ENCODE data around the gene BARD1.

DNA sequence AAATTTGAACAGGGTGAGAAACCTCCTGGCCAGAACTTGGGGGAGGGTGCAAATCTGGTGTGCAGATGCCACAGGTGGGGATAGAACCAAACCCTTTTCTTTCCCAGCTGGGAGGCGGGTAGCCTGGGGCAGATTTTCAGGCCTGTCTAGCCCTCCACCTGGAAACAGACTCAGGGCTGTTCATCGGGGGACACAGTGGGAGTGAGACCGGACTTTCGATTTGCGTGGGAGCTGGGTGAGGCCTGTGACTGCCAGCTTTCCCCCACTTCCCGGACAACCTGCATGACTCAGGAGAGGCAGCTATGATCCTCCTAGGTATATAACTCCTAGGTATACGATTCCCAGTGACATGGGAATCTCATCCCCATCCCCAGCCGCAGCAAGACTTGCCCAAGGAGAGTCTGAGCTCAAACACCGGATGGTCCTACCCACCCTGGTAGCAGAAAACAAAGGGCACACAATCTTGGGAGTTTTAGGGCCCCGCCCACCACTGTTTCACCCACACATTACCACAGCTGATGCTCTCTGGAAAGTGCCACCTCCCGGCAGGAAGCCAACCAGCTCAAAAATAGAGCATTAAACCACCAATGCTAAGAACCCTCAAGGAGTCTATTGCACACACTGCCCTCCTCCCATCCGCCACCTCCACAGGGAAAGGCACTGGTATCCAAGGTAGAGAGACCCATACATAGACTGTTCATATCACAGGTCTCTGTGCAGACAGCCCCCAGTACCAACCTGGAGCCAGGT, 92.5 kb downstream of the BARD1 start:
- TF ChIP-seq, protein P1, sequence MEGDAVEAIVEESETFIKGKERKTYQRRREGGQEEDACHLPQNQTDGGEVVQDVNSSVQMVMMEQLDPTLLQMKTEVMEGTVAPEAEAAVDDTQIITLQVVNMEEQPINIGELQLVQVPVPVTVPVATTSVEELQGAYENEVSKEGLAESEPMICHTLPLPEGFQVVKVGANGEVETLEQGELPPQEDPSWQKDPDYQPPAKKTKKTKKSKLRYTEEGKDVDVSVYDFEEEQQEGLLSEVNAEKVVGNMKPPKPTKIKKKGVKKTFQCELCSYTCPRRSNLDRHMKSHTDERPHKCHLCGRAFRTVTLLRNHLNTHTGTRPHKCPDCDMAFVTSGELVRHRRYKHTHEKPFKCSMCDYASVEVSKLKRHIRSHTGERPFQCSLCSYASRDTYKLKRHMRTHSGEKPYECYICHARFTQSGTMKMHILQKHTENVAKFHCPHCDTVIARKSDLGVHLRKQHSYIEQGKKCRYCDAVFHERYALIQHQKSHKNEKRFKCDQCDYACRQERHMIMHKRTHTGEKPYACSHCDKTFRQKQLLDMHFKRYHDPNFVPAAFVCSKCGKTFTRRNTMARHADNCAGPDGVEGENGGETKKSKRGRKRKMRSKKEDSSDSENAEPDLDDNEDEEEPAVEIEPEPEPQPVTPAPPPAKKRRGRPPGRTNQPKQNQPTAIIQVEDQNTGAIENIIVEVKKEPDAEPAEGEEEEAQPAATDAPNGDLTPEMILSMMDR (conservative IDR thresholded peaks at IDR 0.05; ENCODE audit: low read depth, low read length) = no peak
- no peak for TF ChIP-seq EZH2 (IDR thresholded peaks at IDR 0.05; ENCODE audit: low read length, unreplicated experiment)
